HG03175 (cell line): ENCODE measurements around the gene KLHL36.
"Not testable (repeated sequence)": the region's sequence is repeated elsewhere in the genome, so short reads cannot be mapped to it uniquely, and the experiment has no call there.

Experiments
- ATAC-seq: cut with Tn5 transposase; IDR thresholded peaks from one replicate; pipeline ENCODE4 v1.9.1; 2021; ENCODE audit warnings: mild to moderate bottlenecking, moderate library complexity; ENCODE audit not compliant: unreplicated experiment

Gene KLHL36

GRCh38 chr16:84614968-84615813, 33.1 kb upstream of the KLHL36 start:
- ATAC-seq: no peak

GRCh38 chr16:84616515-84616914, 31.8 kb upstream of the KLHL36 start:
- no peak for ATAC-seq

GRCh38 chr16:84617041-84617790, 31.1 kb upstream of the KLHL36 start:
- ATAC-seq: peak; percentile 36

GRCh38 chr16:84617791-84618580, 30.3 kb upstream of the KLHL36 start, which contains the start of gene COTL1:
COTL1 (minus strand) TSS chr16:84618078; CDS start chr16:84617914, 164 bp downstream.
- peak; percentile 87 for ATAC-seq

GRCh38 chr16:84618581-84619460, 29.5 kb upstream of the KLHL36 start:
- ATAC-seq: no peak

- not testable (repeated sequence) for ATAC-seq
Measured at GRCh38 chr16:84620913-84621312, 27.4 kb upstream of the KLHL36 start.

GRCh38 chr16:84625556-84625955, 22.8 kb upstream of the KLHL36 start:
- ATAC-seq: no peak

- ATAC-seq: no peak
Measured at GRCh38 chr16:84628226-84628731, 20.0 kb upstream of the KLHL36 start.

- ATAC-seq: no peak
Measured at GRCh38 chr16:84629580-84629979, 18.7 kb upstream of the KLHL36 start.

GRCh38 chr16:84630009-84630408, 18.3 kb upstream of the KLHL36 start:
- no peak for ATAC-seq

- no peak for ATAC-seq
Measured at GRCh38 chr16:84630446-84631152, 17.7 kb upstream of the KLHL36 start.

- no peak for ATAC-seq
Measured at GRCh38 chr16:84631153-84631466, 17.2 kb upstream of the KLHL36 start.

GRCh38 chr16:84631886-84632285, 16.4 kb upstream of the KLHL36 start:
- no peak for ATAC-seq

GRCh38 chr16:84632862-84633261, 15.4 kb upstream of the KLHL36 start:
- not testable (repeated sequence) for ATAC-seq

- no peak for ATAC-seq
Measured at GRCh38 chr16:84633622-84634021, 14.7 kb upstream of the KLHL36 start.

GRCh38 chr16:84635702-84636101, 12.6 kb upstream of the KLHL36 start:
- no peak for ATAC-seq

GRCh38 chr16:84637709-84638108, 10.6 kb upstream of the KLHL36 start:
- ATAC-seq: no peak

GRCh38 chr16:84638231-84638806, 10.0 kb upstream of the KLHL36 start:
- no peak for ATAC-seq

- ATAC-seq: no peak
Measured at GRCh38 chr16:84640145-84640544, 8.2 kb upstream of the KLHL36 start.
